H9 (cell line): ENCODE data around the gene ADTRP. TPM values are rescaled to one million over a fixed set of nuclear protein-coding genes. Genes with fewer than 3 reads are reported as not detected.

ENCODE experiments used
- DNase-seq: peaks from one replicate; pipeline ENCODE4 v3.0.0-alpha.2; 2017
- H2AFZ ChIP-seq: one replicate; pipeline ENCODE4 v1.6.1; 2013; ENCODE audit warnings: mild to moderate bottlenecking, low read length, control low read depth, moderate library complexity
- H2AK5ac ChIP-seq: 2 replicates; pipeline ENCODE4 v1.6.1; 2013; ENCODE audit warnings: low read length, control low read depth, mixed read lengths; ENCODE audit not compliant: insufficient read length
- H2BK120ac ChIP-seq: one replicate; pipeline ENCODE4 v1.6.1; 2013; ENCODE audit warnings: low read depth, mild to moderate bottlenecking, low read length, control low read depth, inconsistent platforms; ENCODE audit not compliant: poor library complexity, severe bottlenecking
- H2BK12ac ChIP-seq: 2 replicates; pipeline ENCODE4 v1.6.1; 2013; ENCODE audit warnings: low read length, control low read depth, mixed read lengths, low read depth; ENCODE audit not compliant: insufficient read length
- H2BK15ac ChIP-seq: 2 replicates; pipeline ENCODE4 v1.6.1; 2013; ENCODE audit warnings: low read depth, low read length, control low read depth
- H2BK20ac ChIP-seq: one replicate; pipeline ENCODE4 v1.6.1; 2013; ENCODE audit warnings: low read depth, mild to moderate bottlenecking, low read length, control low read depth, inconsistent platforms; ENCODE audit not compliant: poor library complexity, severe bottlenecking
- H2BK5ac ChIP-seq: 2 replicates; pipeline ENCODE4 v1.6.1; 2013; ENCODE audit warnings: low read length, control low read depth, mixed read lengths; ENCODE audit not compliant: insufficient read length
- H3K14ac ChIP-seq: 2 replicates; pipeline ENCODE4 v1.6.1; 2013; ENCODE audit warnings: low read length, control low read depth; ENCODE audit not compliant: insufficient read depth
- H3K18ac ChIP-seq: 2 replicates; pipeline ENCODE4 v1.6.1; 2013; ENCODE audit warnings: low read depth, mild to moderate bottlenecking, mixed read lengths, low read length, control low read depth; ENCODE audit not compliant: insufficient read length
- H3K23ac ChIP-seq: 2 replicates; pipeline ENCODE4 v1.6.1; 2013; ENCODE audit warnings: low read length, control low read depth, mixed read lengths, low read depth; ENCODE audit not compliant: insufficient read length
- H3K23me2 ChIP-seq: 2 replicates; pipeline ENCODE4 v1.6.1; 2013; ENCODE audit warnings: low read depth, mild to moderate bottlenecking, mixed read lengths, low read length, control low read depth; ENCODE audit not compliant: insufficient read length, poor library complexity, severe bottlenecking
- H3K27ac ChIP-seq: 2 replicates; pipeline ENCODE4 v1.5.1; 2013; ENCODE audit warnings: low read length, control low read depth, mixed read lengths, low read depth; ENCODE audit not compliant: insufficient read length
- H3K27me3 ChIP-seq: 2 replicates; pipeline ENCODE4 v1.6.1; 2013; ENCODE audit warnings: low read length, control low read depth, inconsistent platforms; ENCODE audit not compliant: insufficient read depth
- H3K4ac ChIP-seq: 2 replicates; pipeline ENCODE4 v1.6.1; 2013; ENCODE audit warnings: low read depth, mild to moderate bottlenecking, control low read depth, inconsistent platforms, low read length, moderate library complexity
- H3K4me1 ChIP-seq: 2 replicates; pipeline ENCODE4 v1.6.1; 2013; ENCODE audit warnings: low read length, control low read depth, inconsistent platforms; ENCODE audit not compliant: insufficient read depth
- H3K4me2 ChIP-seq: 2 replicates; pipeline ENCODE4 v1.6.1; 2013; ENCODE audit warnings: low read length, control low read depth, mixed read lengths; ENCODE audit not compliant: insufficient read length, insufficient read depth
- H3K56ac ChIP-seq: 2 replicates; pipeline ENCODE4 v1.6.1; 2013; ENCODE audit warnings: low read depth, mild to moderate bottlenecking, mixed read lengths, low read length, control low read depth; ENCODE audit not compliant: insufficient read length
- H3K79me1 ChIP-seq: 2 replicates; pipeline ENCODE4 v1.6.1; 2013; ENCODE audit warnings: low read depth, mild to moderate bottlenecking, moderate library complexity, low read length, control low read depth, inconsistent platforms; ENCODE audit not compliant: insufficient read depth, poor library complexity, severe bottlenecking
- H3K79me2 ChIP-seq: 2 replicates; pipeline ENCODE4 v1.6.1; 2013; ENCODE audit warnings: low read length, control low read depth, inconsistent platforms; ENCODE audit not compliant: insufficient read depth
- H3K9ac ChIP-seq: 2 replicates; pipeline ENCODE4 v1.6.1; 2013; ENCODE audit warnings: low read length, control low read depth, mixed read lengths; ENCODE audit not compliant: insufficient read length; ENCODE audit errors: extremely low read depth
- H3K9me3 ChIP-seq: one replicate; pipeline ENCODE4 v1.6.1; 2013; ENCODE audit warnings: low read depth, low read length, inconsistent platforms; ENCODE audit not compliant: control insufficient read depth
- H3T11ph ChIP-seq: one replicate; pipeline ENCODE4 v1.6.1; 2013; ENCODE audit warnings: mild to moderate bottlenecking, low read length, control low read depth, inconsistent platforms
- H4K20me1 ChIP-seq: one replicate; pipeline ENCODE4 v1.6.1; 2013; ENCODE audit not compliant: control insufficient read depth, insufficient read length, insufficient read depth
- H4K5ac ChIP-seq: 2 replicates; pipeline ENCODE4 v1.6.1; 2013; ENCODE audit warnings: low read depth, mild to moderate bottlenecking, mixed read lengths, low read length, control low read depth; ENCODE audit not compliant: insufficient read length
- H4K8ac ChIP-seq: replicated peaks from 2 replicates; pipeline ENCODE4 v1.6.1; 2013; ENCODE audit warnings: low read length, control low read depth, mixed read lengths, low read depth; ENCODE audit not compliant: insufficient read length
- H4K91ac ChIP-seq: 2 replicates; pipeline ENCODE4 v1.6.1; 2013; ENCODE audit warnings: low read depth, mild to moderate bottlenecking, moderate library complexity, mixed read lengths, low read length, control low read depth; ENCODE audit not compliant: insufficient read length
- H3K27ac Mint-ChIP-seq, 3 experiments: 2 replicates in 2 of 3; 3 replicates in 1 of 3; pipeline ENCODE4 v1.8.0; 2020 to 2021; ENCODE audit warnings: mixed read lengths in 3 of 3, mild to moderate bottlenecking in 1 of 3, moderate library complexity in 1 of 3
- H3K27me3 Mint-ChIP-seq: 2 replicates; pipeline ENCODE4 v1.8.0; 2021; ENCODE audit warnings: low read depth, mild to moderate bottlenecking, moderate library complexity, mixed read lengths
- H3K36me3 Mint-ChIP-seq, 3 experiments: 2 replicates in 2 of 3; 3 replicates in 1 of 3; pipeline ENCODE4 v1.8.0; 2020 to 2021; ENCODE audit warnings: low read depth in 3 of 3, mixed read lengths in 3 of 3; ENCODE audit not compliant: insufficient read depth in 1 of 3
- H3K4me1 Mint-ChIP-seq, 2 experiments: 2 replicates each; pipeline ENCODE4 v1.8.0; 2020; ENCODE audit warnings: mixed read lengths in 2 of 2
- H3K4me3 Mint-ChIP-seq, 2 experiments: 2 replicates in 1 of 2; 3 replicates in 1 of 2; pipeline ENCODE4 v1.8.0; 2020 to 2021; ENCODE audit warnings: mild to moderate bottlenecking in 2 of 2, mixed read lengths in 2 of 2, moderate library complexity in 1 of 2
- H3K9me3 Mint-ChIP-seq, 2 experiments: 2 replicates in 1 of 2; 3 replicates in 1 of 2; pipeline ENCODE4 v1.8.0; 2020; ENCODE audit warnings: mild to moderate bottlenecking in 2 of 2, mixed read lengths in 2 of 2, moderate library complexity in 1 of 2
- WGBS: extraction: QIAGEN DNeasy Blood & Tissue Kit; methylation state at CpG from one replicate; pipeline ENCODE4 v1.1.7; 2013; ENCODE audit warnings: missing lambda C conversion rate, low lambda C conversion rate, mixed read lengths; ENCODE audit not compliant: insufficient read length; ENCODE audit errors: extremely low coverage; 5-methylcytosine and 5-hydroxymethylcytosine counted together
- total RNA-seq: library from RNA; stranded (reverse); gene quantifications from 2 replicates; pipeline ENCODE4 v1.2.1, GENCODE V29; 2021
- TF ChIP-seq, protein P1 (sequence below): fragments of 200-600 bp; sonication (generic); conservative IDR thresholded peaks from 3 replicates; pipeline ENCODE4 v1.8.0; 2021; ENCODE audit warnings: antibody characterized with exemption, mild to moderate bottlenecking

Gene ADTRP
- total RNA-seq, 1 experiment from 2014 or later, result not detected

DNA sequence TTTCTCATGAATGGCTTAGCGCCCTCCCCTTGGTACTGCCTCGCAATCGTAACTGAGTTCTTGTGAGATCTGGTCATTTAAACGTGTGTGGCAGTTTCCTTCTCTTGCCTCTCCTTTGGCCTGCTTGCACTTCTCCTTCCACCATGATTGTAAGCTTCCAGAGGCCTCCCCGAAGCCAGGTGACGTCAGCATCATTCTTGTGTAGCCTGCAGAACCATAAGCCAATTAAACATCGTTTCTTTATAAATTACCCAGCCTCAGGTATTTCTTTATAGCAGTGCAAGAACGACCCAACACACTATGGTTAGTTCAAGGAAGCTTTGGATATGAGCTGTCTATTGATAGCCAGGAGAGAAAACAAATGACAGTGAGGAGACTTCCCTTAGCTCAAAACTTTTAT, 29.5 kb upstream of the ADTRP start:
- Histone ChIP-seq H3K9me3 (no peaks in the 10 kb centered on the region), H3K23ac (no peak overlapping the region), H3T11ph (no peak overlapping the region), H4K91ac (no peak overlapping the region), H3K14ac (no peak overlapping the region), H3K79me2 (no peaks in the 10 kb centered on the region), H3K4me2 (no peak overlapping the region), H2AK5ac (no peak overlapping the region), H4K8ac (no peak overlapping the region), H3K79me1 (no peaks in the 10 kb centered on the region), H2BK15ac (no peak overlapping the region), H3K56ac (no peak overlapping the region), H4K20me1 (no peaks in the 10 kb centered on the region), H3K23me2 (no peaks in the 10 kb centered on the region), H3K18ac (no peak overlapping the region), H2BK20ac (no peak overlapping the region), H3K27me3 (no peaks in the 10 kb centered on the region), H2BK5ac (no peak overlapping the region), H2BK120ac (no peak overlapping the region), H3K27ac (no peak overlapping the region), H3K9ac (no peak overlapping the region), H2AFZ (no peak overlapping the region), H4K5ac (no peak overlapping the region), H3K4ac (no peak overlapping the region), H3K4me1 (no peaks in the 10 kb centered on the region; the same call in 1 of the 2 replicates), H2BK12ac (no peak overlapping the region)
- H3K9me3 Mint-ChIP-seq, result no peaks in the 10 kb centered on the region
- H3K4me1 Mint-ChIP-seq, result peaks cover 35 to 38% of the 10 kb centered on the region in 2 experiments
- H3K27me3 Mint-ChIP-seq, result no peaks in the 10 kb centered on the region
- no peak for DNase-seq
- no peak overlapping the region for H3K4me3 Mint-ChIP-seq
- WGBS, result no CpG with 5 or more reads among the region's 8 CpGs
- TF ChIP-seq, protein P1, sequence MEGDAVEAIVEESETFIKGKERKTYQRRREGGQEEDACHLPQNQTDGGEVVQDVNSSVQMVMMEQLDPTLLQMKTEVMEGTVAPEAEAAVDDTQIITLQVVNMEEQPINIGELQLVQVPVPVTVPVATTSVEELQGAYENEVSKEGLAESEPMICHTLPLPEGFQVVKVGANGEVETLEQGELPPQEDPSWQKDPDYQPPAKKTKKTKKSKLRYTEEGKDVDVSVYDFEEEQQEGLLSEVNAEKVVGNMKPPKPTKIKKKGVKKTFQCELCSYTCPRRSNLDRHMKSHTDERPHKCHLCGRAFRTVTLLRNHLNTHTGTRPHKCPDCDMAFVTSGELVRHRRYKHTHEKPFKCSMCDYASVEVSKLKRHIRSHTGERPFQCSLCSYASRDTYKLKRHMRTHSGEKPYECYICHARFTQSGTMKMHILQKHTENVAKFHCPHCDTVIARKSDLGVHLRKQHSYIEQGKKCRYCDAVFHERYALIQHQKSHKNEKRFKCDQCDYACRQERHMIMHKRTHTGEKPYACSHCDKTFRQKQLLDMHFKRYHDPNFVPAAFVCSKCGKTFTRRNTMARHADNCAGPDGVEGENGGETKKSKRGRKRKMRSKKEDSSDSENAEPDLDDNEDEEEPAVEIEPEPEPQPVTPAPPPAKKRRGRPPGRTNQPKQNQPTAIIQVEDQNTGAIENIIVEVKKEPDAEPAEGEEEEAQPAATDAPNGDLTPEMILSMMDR, result no peak
- no peak overlapping the region for H3K27ac Mint-ChIP-seq
- no peaks in the 10 kb centered on the region for H3K36me3 Mint-ChIP-seq
